HUES64 (cell line): ENCODE measurements around the gene NPAS2.

ENCODE experiments used
- H3K27ac ChIP-seq: 2 replicates; pipeline ENCODE4 v1.7.0; 2013; ENCODE audit warnings: low read depth, low read length, inconsistent platforms
- H3K27me3 ChIP-seq: 2 replicates; pipeline ENCODE4 v1.6.1; 2013; ENCODE audit warnings: mild to moderate bottlenecking, low read length; ENCODE audit not compliant: insufficient read depth
- H3K36me3 ChIP-seq: 2 replicates; pipeline ENCODE4 v1.6.1; 2013; ENCODE audit warnings: mild to moderate bottlenecking, low read length; ENCODE audit not compliant: insufficient read depth
- H3K4me1 ChIP-seq: 2 replicates; pipeline ENCODE4 v1.6.1; 2013; ENCODE audit warnings: mild to moderate bottlenecking, low read length, moderate library complexity; ENCODE audit not compliant: insufficient read depth
- H3K4me3 ChIP-seq: 2 replicates; pipeline ENCODE4 v1.5.1; 2013; ENCODE audit warnings: mild to moderate bottlenecking, low read length, moderate library complexity
- H3K9ac ChIP-seq: 2 replicates; pipeline ENCODE4 v1.6.1; 2013; ENCODE audit warnings: mild to moderate bottlenecking, low read depth, low read length
- H3K9me3 ChIP-seq: 2 replicates; pipeline ENCODE4 v1.6.1; 2013; ENCODE audit warnings: low read depth, low read length; ENCODE audit not compliant: insufficient read depth
- WGBS: fragments of 150-250, 120-280 bp; methylation state at CpG from one replicate; pipeline ENCODE4 v1.1.7; 2013; ENCODE audit warnings: missing lambda C conversion rate; 5-methylcytosine and 5-hydroxymethylcytosine counted together

NPAS2 gene

GRCh38 chr2:101014264-101014857 is 194.4 kb downstream of the NPAS2 start:
- H3K4me3 ChIP-seq, result no peak overlapping the region
- peaks cover 79% of the 10 kb centered on the region for H3K36me3 ChIP-seq
- 95% methylated on average over 6 of the region's 6 CpGs for WGBS
- no peak overlapping the region for H3K27ac ChIP-seq
- H3K4me1 ChIP-seq, result no peaks in the 10 kb centered on the region
- H3K9ac ChIP-seq, result no peak overlapping the region
- no peaks in the 10 kb centered on the region for H3K9me3 ChIP-seq
- no peaks in the 10 kb centered on the region for H3K27me3 ChIP-seq

DNA sequence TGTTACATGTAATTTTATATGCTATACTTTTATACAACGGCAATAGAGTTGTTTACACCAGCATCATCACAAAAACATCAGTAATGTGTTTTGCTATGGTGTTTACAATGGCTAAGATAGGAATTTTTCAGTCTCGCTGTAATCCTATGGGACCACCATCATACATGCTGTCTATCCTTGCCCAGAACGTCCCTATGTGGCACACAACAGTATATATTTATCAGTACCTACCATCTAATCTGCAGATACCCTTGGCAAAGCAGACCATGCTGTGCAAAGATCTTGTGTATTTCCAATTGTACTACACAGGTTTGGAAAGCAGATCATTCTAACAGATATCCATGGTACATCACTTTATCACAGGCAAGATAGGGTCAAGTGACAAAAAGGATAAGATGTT is 197.4 kb downstream of the NPAS2 start:
- peaks cover 80% of the 10 kb centered on the region for H3K36me3 ChIP-seq
- WGBS, result 99% methylated on average over 2 of the region's 3 CpGs
- no peaks in the 10 kb centered on the region for H3K4me1 ChIP-seq
- no peaks in the 10 kb centered on the region for H3K27me3 ChIP-seq
- no peak overlapping the region for H3K9ac ChIP-seq
- H3K4me3 ChIP-seq, result no peak overlapping the region
- H3K27ac ChIP-seq, result no peak overlapping the region
- no peaks in the 10 kb centered on the region for H3K9me3 ChIP-seq

- Histone ChIP-seq H3K9ac (no peak overlapping the region), H3K36me3 (peaks cover 72% of the 10 kb centered on the region)
- 97% methylated on average over 7 of the region's 8 CpGs for WGBS
Observed at GRCh38 chr2:101018934-101019333, 199.0 kb downstream of the NPAS2 start.

DNA sequence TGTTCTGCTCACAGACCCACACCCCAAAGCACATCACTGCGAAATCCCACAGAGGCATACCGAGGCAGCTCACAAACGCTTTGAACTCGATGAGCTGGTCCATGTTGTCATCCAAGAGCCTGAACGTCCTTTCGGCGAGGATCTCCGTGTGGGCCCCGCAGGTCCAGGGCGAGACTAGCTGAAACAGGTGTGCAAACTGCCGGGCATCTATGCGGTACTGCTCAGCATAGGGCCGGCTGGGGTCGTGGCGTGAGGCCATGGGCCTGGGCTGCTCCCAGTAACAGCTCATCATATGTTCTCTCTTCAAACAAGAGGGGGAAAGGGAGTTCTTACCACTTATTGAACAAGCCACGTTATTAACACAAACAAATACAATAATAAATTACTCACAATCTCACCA is 202.3 kb downstream of the NPAS2 start:
- H3K9me3 ChIP-seq, result no peaks in the 10 kb centered on the region
- 96% methylated on average over 16 of the region's 16 CpGs for WGBS
- H3K27me3 ChIP-seq, result no peaks in the 10 kb centered on the region
- H3K36me3 ChIP-seq, result peaks cover 54% of the 10 kb centered on the region
- H3K4me1 ChIP-seq, result peaks cover 14% of the 10 kb centered on the region
- no peak overlapping the region for H3K4me3 ChIP-seq
- H3K27ac ChIP-seq, result no peak overlapping the region
- no peak overlapping the region for H3K9ac ChIP-seq

More at GRCh38 chr2:101018934-101019333, 199.0 kb downstream of the NPAS2 start:
- Histone ChIP-seq H3K27ac (no peak overlapping the region), H3K4me3 (no peak overlapping the region), H3K9me3 (no peaks in the 10 kb centered on the region), H3K4me1 (no peaks in the 10 kb centered on the region), H3K27me3 (no peaks in the 10 kb centered on the region)

- H3K4me1 ChIP-seq, result peaks cover 14% of the 10 kb centered on the region
- no peaks in the 10 kb centered on the region for H3K9me3 ChIP-seq
- H3K36me3 ChIP-seq, result peaks cover 42% of the 10 kb centered on the region
- no peak overlapping the region for H3K9ac ChIP-seq
- no peaks in the 10 kb centered on the region for H3K27me3 ChIP-seq
- H3K27ac ChIP-seq, result no peak overlapping the region
- over 99% methylated on average over 6 of the region's 6 CpGs for WGBS
- H3K4me3 ChIP-seq, result no peak overlapping the region
Observed at GRCh38 chr2:101023327-101024107, 203.6 kb downstream of the NPAS2 start.

GRCh38 chr2:101025561-101025960 is 205.6 kb downstream of the NPAS2 start:
- no peak overlapping the region for H3K27ac ChIP-seq
- no peak overlapping the region for H3K9ac ChIP-seq
- WGBS, result 95% methylated on average over 6 of the region's 6 CpGs
- H3K36me3 ChIP-seq, result peaks cover 32% of the 10 kb centered on the region
- peaks cover 14% of the 10 kb centered on the region for H3K4me1 ChIP-seq
- no peak overlapping the region for H3K4me3 ChIP-seq
- H3K27me3 ChIP-seq, result no peaks in the 10 kb centered on the region
- no peaks in the 10 kb centered on the region for H3K9me3 ChIP-seq

- WGBS, result 56% methylated on average over 9 of the region's 9 CpGs
- peaks cover 25% of the 10 kb centered on the region for H3K36me3 ChIP-seq
Observed at GRCh38 chr2:101026253-101026701, 206.3 kb downstream of the NPAS2 start.

GRCh38 chr2:101026923-101027469 is 207.1 kb downstream of the NPAS2 start:
- Histone ChIP-seq H3K27me3 (no peaks in the 10 kb centered on the region), H3K9me3 (no peaks in the 10 kb centered on the region), H3K27ac (no peak overlapping the region), H3K9ac (no peak overlapping the region), H3K4me1 (peaks cover 14% of the 10 kb centered on the region), H3K36me3 (peaks cover 18% of the 10 kb centered on the region), H3K4me3 (no peak overlapping the region)
- 89% methylated on average over 15 of the region's 15 CpGs for WGBS

More at GRCh38 chr2:101026253-101026701, 206.3 kb downstream of the NPAS2 start:
- peaks cover 14% of the 10 kb centered on the region for H3K4me1 ChIP-seq
- no peaks in the 10 kb centered on the region for H3K9me3 ChIP-seq
- H3K4me3 ChIP-seq, result no peak overlapping the region
- H3K27ac ChIP-seq, result peak overlapping the region; percentile 57; the same call in 1 of the 2 replicates
- H3K9ac ChIP-seq, result peak overlapping the region; percentile 4; the same call in 1 of the 2 replicates
- H3K27me3 ChIP-seq, result no peaks in the 10 kb centered on the region

- no peaks in the 10 kb centered on the region for H3K27me3 ChIP-seq
- H3K36me3 ChIP-seq, result peaks cover 18% of the 10 kb centered on the region
- WGBS, result 97% methylated on average over 8 of the region's 8 CpGs
- peaks cover 14% of the 10 kb centered on the region for H3K4me1 ChIP-seq
- H3K9ac ChIP-seq, result no peak overlapping the region
- no peak overlapping the region for H3K27ac ChIP-seq
- H3K9me3 ChIP-seq, result no peaks in the 10 kb centered on the region
- no peak overlapping the region for H3K4me3 ChIP-seq
Observed at GRCh38 chr2:101027852-101028251, 207.9 kb downstream of the NPAS2 start.

- H3K4me1 ChIP-seq, result peaks cover 8% of the 10 kb centered on the region
- H3K9ac ChIP-seq, result no peak overlapping the region
- no peak overlapping the region for H3K27ac ChIP-seq
- no peaks in the 10 kb centered on the region for H3K9me3 ChIP-seq
- no peak overlapping the region for H3K4me3 ChIP-seq
- H3K36me3 ChIP-seq, result peaks cover 21% of the 10 kb centered on the region
- WGBS, result 91% methylated on average over 10 of the region's 10 CpGs
- no peaks in the 10 kb centered on the region for H3K27me3 ChIP-seq
Observed at GRCh38 chr2:101030866-101031554, 211.1 kb downstream of the NPAS2 start.
